HG03342 (cell line): ENCODE measurements around the gene RBM4.

Experiments
- ATAC-seq: cut with Tn5 transposase; IDR thresholded peaks from one replicate; pipeline ENCODE4 v1.9.1; 2021; ENCODE audit warnings: mild to moderate bottlenecking, moderate library complexity; ENCODE audit not compliant: unreplicated experiment

Gene RBM4

GRCh38 chr11:66687831-66688281 lies 49.4 kb downstream of the RBM4 start:
- no peak for ATAC-seq

DNA sequence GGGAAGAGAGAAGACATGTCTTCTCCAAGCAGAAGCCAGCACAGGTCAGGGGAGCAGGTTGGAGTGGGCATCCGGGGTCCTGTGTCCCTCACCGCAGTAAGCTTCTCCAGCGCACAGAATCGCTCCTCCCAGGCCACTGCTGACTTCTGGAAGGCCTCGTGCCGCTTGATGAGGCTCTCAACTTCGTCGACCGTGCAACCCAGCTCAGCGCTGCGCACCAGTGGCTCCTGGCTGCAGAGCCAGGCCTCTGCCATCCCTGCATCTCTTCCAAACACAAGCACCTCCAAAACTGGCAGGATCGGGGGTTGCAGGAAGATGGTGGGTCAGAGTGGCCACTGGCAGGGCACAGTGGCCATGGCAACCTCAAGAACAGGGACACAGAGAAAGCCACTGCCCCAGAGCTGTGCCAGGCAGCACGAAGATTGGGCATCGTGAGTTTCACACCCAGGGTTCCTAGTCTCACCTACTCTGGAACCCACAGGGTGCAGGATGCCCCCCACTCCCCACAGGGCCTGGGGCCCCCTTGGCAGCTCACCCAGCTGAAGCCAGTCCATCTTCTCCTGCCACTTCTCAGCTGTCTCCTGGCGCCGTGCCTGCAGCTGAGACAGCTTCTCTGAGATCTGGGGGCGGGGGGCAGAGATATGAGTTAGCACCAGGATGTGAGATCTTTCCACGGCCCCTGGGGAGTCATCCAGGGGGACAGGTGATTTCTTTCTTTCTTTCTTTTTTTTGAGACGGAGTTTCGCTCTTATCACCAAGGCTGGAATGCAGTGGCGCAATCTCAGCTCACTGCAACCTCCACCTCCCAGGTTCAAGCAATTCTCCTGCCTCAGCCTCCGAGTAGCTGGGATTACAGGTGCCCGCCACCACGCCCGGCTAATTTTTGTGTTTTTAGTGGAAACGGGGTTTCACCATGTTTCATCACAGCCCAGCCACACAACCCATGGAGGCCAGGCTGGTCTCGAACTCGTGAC lies 50.3 kb downstream of the RBM4 start:
- no peak for ATAC-seq

GRCh38 chr11:66689661-66690590 lies 51.4 kb downstream of the RBM4 start:
- no peak for ATAC-seq

- no peak for ATAC-seq
Measured at GRCh38 chr11:66691311-66691980, 52.9 kb downstream of the RBM4 start.

GRCh38 chr11:66692446-66692845 lies 53.9 kb downstream of the RBM4 start:
- ATAC-seq, result no peak

GRCh38 chr11:66692871-66693331 lies 54.4 kb downstream of the RBM4 start:
- no peak for ATAC-seq

- no peak for ATAC-seq
Measured at GRCh38 chr11:66693356-66694055, 55.0 kb downstream of the RBM4 start.

GRCh38 chr11:66694056-66694410 lies 55.5 kb downstream of the RBM4 start:
- no peak for ATAC-seq

DNA sequence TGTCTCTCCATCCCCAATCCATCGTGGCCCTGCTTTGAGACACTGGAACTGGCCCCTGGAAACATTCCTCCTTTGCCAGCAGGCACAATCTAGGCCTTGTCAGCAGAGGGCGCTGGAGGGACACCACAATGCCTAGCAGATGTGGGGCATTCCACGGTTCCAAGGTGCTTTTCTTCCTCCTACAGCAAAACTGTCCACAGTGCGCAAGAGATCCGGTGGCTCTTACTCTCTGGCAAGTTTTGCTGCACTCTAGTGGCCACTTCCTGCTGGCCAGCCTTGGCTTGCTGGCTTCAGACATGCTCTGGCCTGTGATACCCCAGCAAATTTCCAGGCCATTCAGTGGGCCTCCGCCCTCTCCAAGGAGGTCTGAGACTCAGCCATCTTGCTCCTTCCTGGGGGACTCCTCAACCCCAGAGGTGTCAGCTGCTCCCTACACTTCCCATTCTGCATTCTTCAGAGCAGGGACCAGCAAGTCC lies 56.3 kb downstream of the RBM4 start:
- ATAC-seq, result peak; percentile 40
